ENCODE data around the gene RAD51.

RAD51 gene

GRCh38 chr15:40750885-40751284, 55.9 kb downstream of the RAD51 start:
- TF ChIP-seq CTCF (IDR thresholded peaks at IDR 0.05; ENCODE audit: low read depth, low read length), result no peak
- H3K4me3 ChIP-seq (ENCODE audit: low read depth, low read length), result no peak overlapping the region

- no peak for TF ChIP-seq CTCF (IDR thresholded peaks at IDR 0.05; ENCODE audit: low read depth, low read length)
- no peak overlapping the region for H3K4me3 ChIP-seq (ENCODE audit: low read depth, low read length)
Measured at GRCh38 chr15:40751745-40752144, 56.8 kb downstream of the RAD51 start.

- TF ChIP-seq CTCF (IDR thresholded peaks at IDR 0.05; ENCODE audit: low read depth, low read length), result no peak
Measured at GRCh38 chr15:40754574-40754882, 59.6 kb downstream of the RAD51 start.

GRCh38 chr15:40754883-40755811, 60.2 kb downstream of the RAD51 start, which contains the start of gene RMDN3:
Gene RMDN3 (minus strand): TSS chr15:40755254. CDS start chr15:40754783, 471 bp downstream.
- H3K4me3 ChIP-seq (ENCODE audit: low read depth, low read length), result peak within 1 kb of the TSS; percentile 98
- TF ChIP-seq CTCF (IDR thresholded peaks at IDR 0.05; ENCODE audit: low read depth, low read length), result no peak

More at GRCh38 chr15:40754574-40754882, 59.6 kb downstream of the RAD51 start:
- H3K4me3 ChIP-seq (ENCODE audit: low read depth, low read length), result peak overlapping the region; percentile 98

- TF ChIP-seq CTCF (IDR thresholded peaks at IDR 0.05; ENCODE audit: low read depth, low read length), result no peak
- H3K4me3 ChIP-seq (ENCODE audit: low read depth, low read length), result peak overlapping the region; percentile 98
Measured at GRCh38 chr15:40755812-40756208, 60.8 kb downstream of the RAD51 start.

- no peak for TF ChIP-seq CTCF (IDR thresholded peaks at IDR 0.05; ENCODE audit: low read depth, low read length)
- H3K4me3 ChIP-seq (ENCODE audit: low read depth, low read length), result no peak overlapping the region
Measured at GRCh38 chr15:40756938-40757337, 62.0 kb downstream of the RAD51 start.

- TF ChIP-seq CTCF (IDR thresholded peaks at IDR 0.05; ENCODE audit: low read depth, low read length), result no peak
- no peak overlapping the region for H3K4me3 ChIP-seq (ENCODE audit: low read depth, low read length)
Measured at GRCh38 chr15:40759961-40760360, 65.0 kb downstream of the RAD51 start.

Measured in WI38 (cell line).